A549 treated with CpdA at 1 μM for 4 hours (cell line): Measurements from ENCODE around the gene LURAP1L. TPM values are rescaled to one million over a fixed set of nuclear protein-coding genes. Genes with fewer than 3 reads are reported as not detected.

ENCODE experiments used
- total RNA-seq: library from RNA; stranded (reverse); fragments of 200-300 nt; extraction: Qiagen RNA extraction; gene quantifications from 5 replicates; pipeline ENCODE4 v1.2.3, GENCODE V29; 2022; ENCODE audit warnings: low read depth

The LURAP1L gene, protein sequence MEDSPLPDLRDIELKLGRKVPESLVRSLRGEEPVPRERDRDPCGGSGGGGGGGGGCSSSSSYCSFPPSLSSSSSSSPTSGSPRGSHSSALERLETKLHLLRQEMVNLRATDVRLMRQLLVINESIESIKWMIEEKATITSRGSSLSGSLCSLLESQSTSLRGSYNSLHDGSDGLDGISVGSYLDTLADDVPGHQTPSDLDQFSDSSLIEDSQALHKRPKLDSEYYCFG
- total RNA-seq, result 11.3 to 15.5 TPM (median 13.3 TPM) in 5 replicates

DNA sequence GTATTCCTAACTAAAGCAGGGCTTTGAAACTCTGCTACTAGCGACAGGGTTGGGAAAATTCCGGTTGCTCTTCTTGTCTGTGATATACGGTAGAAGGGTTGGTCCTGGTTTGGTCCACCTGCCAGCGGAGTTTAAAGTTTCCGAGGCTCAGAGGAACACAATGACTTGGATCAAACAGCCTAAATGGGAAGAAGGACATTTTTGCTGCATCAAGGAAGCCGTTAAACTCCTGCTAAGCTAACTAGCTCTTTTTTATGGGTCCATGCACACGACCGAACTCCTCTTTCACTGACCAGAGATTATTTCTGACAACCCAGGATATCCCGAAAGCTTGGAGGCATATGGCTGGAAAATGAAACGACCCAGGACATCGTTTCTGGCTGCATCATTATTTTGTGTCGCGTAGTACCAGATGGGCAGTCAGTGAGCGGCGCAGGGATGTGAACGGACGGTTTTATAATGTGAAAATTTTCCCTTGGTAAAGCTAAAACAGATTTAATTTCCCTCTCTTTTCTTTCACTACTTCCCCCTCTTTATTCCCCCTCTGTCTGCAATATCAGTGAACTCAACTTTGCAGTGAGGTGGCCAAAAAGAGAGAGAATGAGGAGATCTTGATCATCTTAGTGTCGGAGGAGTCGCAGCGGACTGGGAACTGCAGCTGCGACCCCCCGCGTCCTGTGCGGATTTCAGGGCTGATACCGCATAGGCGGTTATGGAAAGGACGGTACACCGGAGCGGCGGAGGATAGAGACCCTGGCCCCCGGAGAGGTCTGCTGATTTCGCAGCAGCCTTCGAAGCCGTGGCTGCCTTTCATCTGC lies at the start of gene LURAP1L:
TSS of gene LURAP1L (plus strand) at position 160 of the 818 bp plus-strand sequence. CDS start 696 bp downstream, outside the sequence.

Other genes with a start within 250 kb of the LURAP1L start
- gene TYRP1, start 81.6 kb upstream of the LURAP1L start, total RNA-seq, result 0.03 TPM in 1 of 5 replicates, not detected in the others